HEK293 (cell line): Measurements from ENCODE around the gene HRC.
"Not testable (repeated sequence)": the region's sequence is repeated elsewhere in the genome, so short reads cannot be mapped to it uniquely, and the experiment has no call there.

Source experiments
- CTCF ChIA-PET: fragments of 350-600 bp; formaldehyde crosslinking; extraction: SDS; loops from one replicate; lab custom pipeline; 2021; ENCODE audit warnings: antibody characterized with exemption; lab: Yijun Ruan, JAX
- POLR2A ChIA-PET: fragments of 300-600 bp; formaldehyde crosslinking; extraction: SDS; loops from one replicate; lab custom pipeline; 2020; ENCODE audit warnings: antibody characterized with exemption, inconsistent platforms; lab: Yijun Ruan, JAX
- H3K27ac ChIP-seq: fragments of 200-500 bp; sonication (Bioruptor generic); 2 replicates; pipeline ENCODE4 v1.5.1; 2014; ENCODE audit warnings: low read depth, low read length, control low read depth, inconsistent platforms; ENCODE audit errors: extremely low read depth
- H3K36me3 ChIP-seq, 2 experiments: fragments of 200-500 bp in 1 of 2; sonication (Bioruptor generic) in 1 of 2; 1 replicate in 1 of 2; 2 replicates in 1 of 2; pipeline ENCODE4 v1.5.1; 2014 to 2017; ENCODE audit warnings: inconsistent platforms in 2 of 2, low read length in 2 of 2; ENCODE audit not compliant: control insufficient read depth in 2 of 2, insufficient read depth in 1 of 2
- H3K4me1 ChIP-seq: fragments of 200-500 bp; sonication (Bioruptor generic); 2 replicates; pipeline ENCODE4 v1.5.1; 2014; ENCODE audit warnings: mild to moderate bottlenecking, low read length, inconsistent platforms; ENCODE audit not compliant: control insufficient read depth, insufficient read depth
- H3K4me3 ChIP-seq: 2 replicates; pipeline ENCODE4 v1.5.1; 2011; ENCODE audit warnings: low read depth, mild to moderate bottlenecking, control low read depth, low read length, moderate library complexity
- H3K9me3 ChIP-seq: fragments of 200-500 bp; sonication (Bioruptor generic); 2 replicates; pipeline ENCODE4 v1.5.1; 2014; ENCODE audit warnings: low read depth, low read length, inconsistent platforms; ENCODE audit not compliant: control insufficient read depth, insufficient read depth
- AEBP2 ChIP-seq: fragments of 450-650 bp; formaldehyde crosslinking; IDR thresholded peaks from 2 replicates; pipeline ENCODE4 v1.5.1; 2016; ENCODE audit warnings: missing biosample characterization, missing genetic modification characterization, borderline replicate concordance
- BCL6B ChIP-seq: fragments of 450-650 bp; formaldehyde crosslinking; IDR thresholded peaks from 2 replicates; pipeline ENCODE4 v1.5.1; 2017; ENCODE audit warnings: missing biosample characterization, missing genetic modification characterization
- PRDM1 ChIP-seq: fragments of 450-650 bp; formaldehyde crosslinking; IDR thresholded peaks from 2 replicates; pipeline ENCODE4; 2016; ENCODE audit warnings: missing biosample characterization, missing genetic modification characterization
- SP3 ChIP-seq: fragments of 450-650 bp; formaldehyde crosslinking; IDR thresholded peaks from 2 replicates; pipeline ENCODE4 v1.5.1; 2016; ENCODE audit warnings: missing biosample characterization, missing genetic modification characterization
- ZEB2 ChIP-seq: fragments of 450-650 bp; formaldehyde crosslinking; IDR thresholded peaks from 2 replicates; pipeline ENCODE4 v1.5.1; 2016; ENCODE audit warnings: missing biosample characterization, missing genetic modification characterization
- ZFP3 ChIP-seq: fragments of 450-650 bp; formaldehyde crosslinking; IDR thresholded peaks from 2 replicates; pipeline ENCODE4 v1.5.1; 2016; ENCODE audit warnings: low read depth, missing biosample characterization, missing genetic modification characterization
- ZNF223 ChIP-seq: fragments of 450-650 bp; formaldehyde crosslinking; IDR thresholded peaks from 2 replicates; pipeline ENCODE4 v1.5.1; 2016; ENCODE audit warnings: missing biosample characterization, missing genetic modification characterization
- ZNF26 ChIP-seq: fragments of 450-650 bp; formaldehyde crosslinking; IDR thresholded peaks from 2 replicates; pipeline ENCODE4 v1.5.1; 2016; ENCODE audit warnings: missing biosample characterization, missing genetic modification characterization
- ZNF280D ChIP-seq: fragments of 450-650 bp; formaldehyde crosslinking; IDR thresholded peaks from 2 replicates; pipeline ENCODE4 v1.5.1; 2016; ENCODE audit warnings: missing biosample characterization, missing genetic modification characterization
- ZNF311 ChIP-seq: fragments of 450-650 bp; formaldehyde crosslinking; IDR thresholded peaks from 2 replicates; pipeline ENCODE4 v1.5.1; 2017; ENCODE audit warnings: missing biosample characterization, missing genetic modification characterization, borderline replicate concordance
- ZNF473 ChIP-seq: fragments of 450-650 bp; formaldehyde crosslinking; IDR thresholded peaks from 2 replicates; pipeline ENCODE4 v1.5.1; 2017; ENCODE audit warnings: missing biosample characterization, missing genetic modification characterization
- ZNF544 ChIP-seq: fragments of 450-650 bp; formaldehyde crosslinking; IDR thresholded peaks from 2 replicates; pipeline ENCODE4 v1.5.0; 2017; ENCODE audit warnings: missing biosample characterization, missing genetic modification characterization
- ZNF629 ChIP-seq: fragments of 450-650 bp; formaldehyde crosslinking; IDR thresholded peaks from 2 replicates; pipeline ENCODE4 v1.5.1; 2017; ENCODE audit warnings: missing biosample characterization, missing genetic modification characterization
- ZNF639 ChIP-seq: fragments of 450-650 bp; formaldehyde crosslinking; IDR thresholded peaks from 2 replicates; pipeline ENCODE4 v1.5.1; 2016; ENCODE audit warnings: missing biosample characterization, missing genetic modification characterization
- ZNF660 ChIP-seq: fragments of 450-650 bp; IDR thresholded peaks from 2 replicates; pipeline ENCODE4 v1.5.1; 2018; ENCODE audit warnings: missing biosample characterization, mild to moderate bottlenecking, missing genetic modification characterization
- ZSCAN30 ChIP-seq: fragments of 450-650 bp; IDR thresholded peaks from 2 replicates; pipeline ENCODE4 v1.5.1; 2018; ENCODE audit warnings: missing biosample characterization, mild to moderate bottlenecking, missing genetic modification characterization, moderate library complexity

Gene HRC

GRCh38 chr19:49127674-49128544 lies 27.3 kb downstream of the HRC start (continued):
- TF ChIP-seq ZNF280D (tag by site-specific recombination) (no peak), ZSCAN30 (tag by site-specific recombination) (peak; percentile 73; the same call in 1 of the 2 replicates), ZNF660 (peak; percentile 3; the same call in 1 of the 2 replicates), ZNF311 (no peak), ZFP3 (tag by site-specific recombination) (no peak), BCL6B (no peak), ZNF629 (tag by site-specific recombination) (no peak), ZEB2 (no peak), ZNF473 (tag by site-specific recombination) (no peak), ZNF26 (tag by site-specific recombination) (no peak), ZNF544 (tag by site-specific recombination) (no peak), AEBP2 (tag by site-specific recombination) (no peak), SP3 (tag by site-specific recombination) (peak; percentile 96), ZNF223 (no peak)

GRCh38 chr19:49127225-49127624 lies 28.0 kb downstream of the HRC start:
- H3K36me3 ChIP-seq: peaks cover 0 to 10% of the 10 kb centered on the region in 2 experiments; a peak in 2 of 3 replicates
- not testable (repeated sequence) for H3K4me1 ChIP-seq, H3K27ac ChIP-seq
- CTCF ChIA-PET: interaction anchor here (0.5 to 3.2 kb wide), 9 partner anchors 13 to 130 kb away, joined by 3 to 20 read pairs (median 5); partner anchors contain the start of gene LIN7B
- TF ChIP-seq ZNF639 (tag by site-specific recombination): 0 out of 2 replicates have a peak, but pooled peaks have one; percentile 22
- TF ChIP-seq PRDM1 (tag by site-specific recombination): peak; percentile 96
- TF ChIP-seq, all 188 proteins: peak for 2; not testable (repeated sequence) for 186
- not testable (repeated sequence) for H3K9me3 ChIP-seq, H3K4me3 ChIP-seq
- POLR2A ChIA-PET: interaction anchor here (0.5 to 1.4 kb wide), 15 partner anchors 8 to 1713 kb away, joined by 3 to 27 read pairs (median 7); partner anchors contain the start of genes C19orf73, GYS1, LIN7B and PPFIA3
